ENCODE measurements around the gene GON7. TPM values are rescaled to one million over a fixed set of nuclear protein-coding genes. Genes with fewer than 3 reads are reported as not detected.

The GON7 gene
- total RNA-seq, 1 experiment from 2014 or later, result 11.2 TPM

DNA sequence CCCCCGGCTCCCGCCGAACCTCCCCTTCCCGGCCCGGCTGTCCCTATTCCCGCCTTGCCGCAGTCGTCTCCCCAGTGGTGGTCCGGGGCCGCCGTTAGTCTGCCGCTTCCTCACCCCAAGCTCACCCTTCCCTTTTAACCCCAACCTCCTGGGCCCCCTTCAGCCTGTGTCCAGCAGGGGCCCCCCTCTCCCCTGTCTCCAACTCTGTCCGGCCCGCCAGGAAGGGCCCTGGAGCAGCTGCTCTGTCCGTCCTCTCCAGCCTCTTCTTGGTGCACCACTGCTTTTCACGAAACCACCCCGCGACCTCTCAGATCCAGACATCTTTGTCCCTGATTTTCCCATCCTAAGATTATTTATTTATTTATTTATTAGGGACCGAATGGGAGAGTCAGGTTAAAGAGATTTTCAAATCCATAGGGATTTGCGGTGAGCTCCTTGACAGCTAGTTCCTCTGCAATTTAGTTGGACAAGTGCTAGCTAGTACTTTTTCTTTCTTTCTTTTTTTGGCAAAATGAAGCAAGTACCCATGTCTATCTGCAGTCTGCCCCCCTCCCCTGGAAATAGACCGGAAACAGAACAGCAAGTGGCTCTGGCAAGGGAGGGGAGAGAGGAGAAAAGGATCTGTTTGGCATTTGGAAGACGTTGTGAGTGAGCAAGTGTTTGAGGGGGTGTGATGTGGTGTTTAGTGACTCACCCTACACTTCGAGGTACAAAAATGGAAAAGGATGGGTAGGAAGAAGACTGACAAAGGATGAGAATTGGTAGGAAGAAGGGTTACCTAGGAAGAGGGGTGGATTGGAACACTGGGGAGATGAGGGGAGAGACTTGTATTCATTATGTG, 823 bp upstream of the GON7 start:
- ChIA-PET RAD21 (ENCODE audit: low non-redundant PET in 1 of 2, low total read pairs in 2 of 2, uncharacterized antibody in 2 of 2, unreplicated experiment in 2 of 2) (interaction anchor here (0.7 to 1.2 kb wide), 4 partner anchors 94 to 411 kb away, joined by 3 to 5 read pairs (median 4); no protein-coding TSS in a partner anchor), CTCF (interaction anchor here (0.6 to 2.1 kb wide), 11 partner anchors 8 to 411 kb away, joined by 3 to 19 read pairs (median 3); partner anchors contain the start of genes LYSET and MOAP1), POLR2A (interaction anchor here (0.5 to 1.5 kb wide), 3 partner anchors 15 to 329 kb away, joined by 3 to 4 read pairs (median 3); no protein-coding TSS in a partner anchor)
- Histone ChIP-seq H4K20me1 (ENCODE audit: insufficient read depth) (no peaks in the 10 kb centered on the region), H3K9me3 (ENCODE audit: control insufficient read depth in 1 of 2, insufficient read depth in 1 of 2, low read depth in 1 of 2, low read length in 2 of 2) (no peaks in the 10 kb centered on the region), H3K9ac (ENCODE audit: low read length) (peak overlapping the region; percentile 91), H3K27me3 (ENCODE audit: insufficient read depth, low read length) (no peaks in the 10 kb centered on the region), H3K9me2 (ENCODE audit: insufficient read depth) (no peaks in the 10 kb centered on the region), H3K4me2 (ENCODE audit: low read length) (peak overlapping the region; percentile 87), H3K4me3 (replicated peaks in 1 of 2; ENCODE audit: low read depth in 1 of 2, low read length in 2 of 2) (peak overlapping the region; percentile 74 to 97), H3K36me3 (ENCODE audit: control insufficient read depth in 1 of 2, insufficient read depth in 2 of 2, low read length in 2 of 2) (peaks cover 5 to 7% of the 10 kb centered on the region in 2 experiments; a peak in 3 of 4 replicates), H3K27ac (ENCODE audit: low read depth, low read length) (peak overlapping the region; percentile 83), H3K4me1 (ENCODE audit: control insufficient read depth in 1 of 2, insufficient read depth in 2 of 2, low read length in 2 of 2) (peaks cover 7 to 23% of the 10 kb centered on the region in 2 experiments), H3K79me2 (ENCODE audit: insufficient read depth, low read length) (peaks cover 71% of the 10 kb centered on the region), H2AFZ (ENCODE audit: low read depth, low read length, poor library complexity, severe bottlenecking) (no peak overlapping the region)
- TF ChIP-seq, protein P1, sequence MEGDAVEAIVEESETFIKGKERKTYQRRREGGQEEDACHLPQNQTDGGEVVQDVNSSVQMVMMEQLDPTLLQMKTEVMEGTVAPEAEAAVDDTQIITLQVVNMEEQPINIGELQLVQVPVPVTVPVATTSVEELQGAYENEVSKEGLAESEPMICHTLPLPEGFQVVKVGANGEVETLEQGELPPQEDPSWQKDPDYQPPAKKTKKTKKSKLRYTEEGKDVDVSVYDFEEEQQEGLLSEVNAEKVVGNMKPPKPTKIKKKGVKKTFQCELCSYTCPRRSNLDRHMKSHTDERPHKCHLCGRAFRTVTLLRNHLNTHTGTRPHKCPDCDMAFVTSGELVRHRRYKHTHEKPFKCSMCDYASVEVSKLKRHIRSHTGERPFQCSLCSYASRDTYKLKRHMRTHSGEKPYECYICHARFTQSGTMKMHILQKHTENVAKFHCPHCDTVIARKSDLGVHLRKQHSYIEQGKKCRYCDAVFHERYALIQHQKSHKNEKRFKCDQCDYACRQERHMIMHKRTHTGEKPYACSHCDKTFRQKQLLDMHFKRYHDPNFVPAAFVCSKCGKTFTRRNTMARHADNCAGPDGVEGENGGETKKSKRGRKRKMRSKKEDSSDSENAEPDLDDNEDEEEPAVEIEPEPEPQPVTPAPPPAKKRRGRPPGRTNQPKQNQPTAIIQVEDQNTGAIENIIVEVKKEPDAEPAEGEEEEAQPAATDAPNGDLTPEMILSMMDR (IDR thresholded peaks at IDR 0.05 in 2 of 3, conservative IDR thresholded peaks at IDR 0.05 in 1 of 3; ENCODE audit: borderline replicate concordance in 1 of 3, insufficient read depth in 1 of 3, low read depth in 2 of 3, low read length in 2 of 3), result peak; percentile 31 to 47 (median 35); a peak in 4 of 6 replicates
- TF ChIP-seq ZFX (IDR thresholded peaks at IDR 0.05) (peak; percentile 52), EGR1 (IDR thresholded peaks at IDR 0.05; ENCODE audit: low read depth) (peak; percentile 47; the same call in 1 of the 2 replicates), RAD21 (IDR thresholded peaks at IDR 0.05; ENCODE audit: low read depth) (peak; percentile 62), FOSL1 (IDR thresholded peaks at IDR 0.05; ENCODE audit: low read depth) (no peak), SP1 (IDR thresholded peaks at IDR 0.05; ENCODE audit: low read depth) (no peak)
- BruUV-seq (replicated peaks), result TSS peak; percentile 57
- ATAC-seq (peak; percentile 71), DNase-seq (ENCODE audit: low read depth, low spot score) (no peak)
- intact Hi-C loops (cut with micrococcal nuclease), result loop anchor here (1.0 to 5.0 kb wide), 2 partner anchors 95 to 337 kb away; no protein-coding TSS in a partner anchor
